ENCODE results near the gene CC2D2A. TPM values are rescaled to one million over a fixed set of nuclear protein-coding genes. Genes with fewer than 3 reads are reported as not detected.

The CC2D2A gene
- total RNA-seq, 1 experiment from 2014 or later = 10.2 TPM

DNA sequence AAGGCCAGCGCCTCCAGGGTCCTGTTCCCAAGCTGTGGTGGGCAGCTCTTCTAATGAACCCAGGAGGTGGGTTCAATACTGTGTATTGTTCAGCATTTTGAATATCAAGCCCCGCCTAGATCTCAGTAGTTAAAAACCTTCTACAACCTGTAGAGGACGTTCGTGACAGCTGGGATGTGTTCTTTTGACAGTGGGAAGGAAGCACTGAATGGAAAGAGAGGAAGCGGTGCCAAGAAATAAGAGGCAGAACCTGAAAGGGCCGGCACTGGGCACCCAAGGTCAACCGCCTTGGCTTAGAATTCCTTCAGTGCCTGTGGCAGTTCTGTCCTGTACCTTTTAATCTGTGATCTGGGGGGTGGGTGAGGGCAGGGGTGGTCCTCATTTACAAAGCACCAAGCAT is 73.1 kb downstream of the CC2D2A start:
- ChIA-PET CTCF (interaction anchor here (0.5 kb wide), 1 partner anchor 1012 kb away, joined by 3 read pairs; no protein-coding TSS in a partner anchor), POLR2A (no interaction called here)
- H3K4me1 Mint-ChIP-seq = peaks cover 26% of the 10 kb centered on the region
- TF ChIP-seq, protein P1, sequence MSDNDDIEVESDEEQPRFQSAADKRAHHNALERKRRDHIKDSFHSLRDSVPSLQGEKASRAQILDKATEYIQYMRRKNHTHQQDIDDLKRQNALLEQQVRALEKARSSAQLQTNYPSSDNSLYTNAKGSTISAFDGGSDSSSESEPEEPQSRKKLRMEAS (CRISPR knock-in tag; IDR thresholded peaks at IDR 0.05) = no peak
- TF ChIP-seq, protein P2, sequence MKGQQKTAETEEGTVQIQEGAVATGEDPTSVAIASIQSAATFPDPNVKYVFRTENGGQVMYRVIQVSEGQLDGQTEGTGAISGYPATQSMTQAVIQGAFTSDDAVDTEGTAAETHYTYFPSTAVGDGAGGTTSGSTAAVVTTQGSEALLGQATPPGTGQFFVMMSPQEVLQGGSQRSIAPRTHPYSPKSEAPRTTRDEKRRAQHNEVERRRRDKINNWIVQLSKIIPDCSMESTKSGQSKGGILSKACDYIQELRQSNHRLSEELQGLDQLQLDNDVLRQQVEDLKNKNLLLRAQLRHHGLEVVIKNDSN (CRISPR knock-in tag; IDR thresholded peaks at IDR 0.05) = no peak
- TF ChIP-seq ZNF138 (CRISPR knock-in tag; conservative IDR thresholded peaks at IDR 0.05) (no peak), NFATC4 (CRISPR knock-in tag; IDR thresholded peaks at IDR 0.05) (no peak), RORB (CRISPR knock-in tag; IDR thresholded peaks at IDR 0.05) (no peak)
- TF ChIP-seq, protein P3, sequence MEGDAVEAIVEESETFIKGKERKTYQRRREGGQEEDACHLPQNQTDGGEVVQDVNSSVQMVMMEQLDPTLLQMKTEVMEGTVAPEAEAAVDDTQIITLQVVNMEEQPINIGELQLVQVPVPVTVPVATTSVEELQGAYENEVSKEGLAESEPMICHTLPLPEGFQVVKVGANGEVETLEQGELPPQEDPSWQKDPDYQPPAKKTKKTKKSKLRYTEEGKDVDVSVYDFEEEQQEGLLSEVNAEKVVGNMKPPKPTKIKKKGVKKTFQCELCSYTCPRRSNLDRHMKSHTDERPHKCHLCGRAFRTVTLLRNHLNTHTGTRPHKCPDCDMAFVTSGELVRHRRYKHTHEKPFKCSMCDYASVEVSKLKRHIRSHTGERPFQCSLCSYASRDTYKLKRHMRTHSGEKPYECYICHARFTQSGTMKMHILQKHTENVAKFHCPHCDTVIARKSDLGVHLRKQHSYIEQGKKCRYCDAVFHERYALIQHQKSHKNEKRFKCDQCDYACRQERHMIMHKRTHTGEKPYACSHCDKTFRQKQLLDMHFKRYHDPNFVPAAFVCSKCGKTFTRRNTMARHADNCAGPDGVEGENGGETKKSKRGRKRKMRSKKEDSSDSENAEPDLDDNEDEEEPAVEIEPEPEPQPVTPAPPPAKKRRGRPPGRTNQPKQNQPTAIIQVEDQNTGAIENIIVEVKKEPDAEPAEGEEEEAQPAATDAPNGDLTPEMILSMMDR (IDR thresholded peaks at IDR 0.05) = no peak
- TF ChIP-seq, protein P4, sequence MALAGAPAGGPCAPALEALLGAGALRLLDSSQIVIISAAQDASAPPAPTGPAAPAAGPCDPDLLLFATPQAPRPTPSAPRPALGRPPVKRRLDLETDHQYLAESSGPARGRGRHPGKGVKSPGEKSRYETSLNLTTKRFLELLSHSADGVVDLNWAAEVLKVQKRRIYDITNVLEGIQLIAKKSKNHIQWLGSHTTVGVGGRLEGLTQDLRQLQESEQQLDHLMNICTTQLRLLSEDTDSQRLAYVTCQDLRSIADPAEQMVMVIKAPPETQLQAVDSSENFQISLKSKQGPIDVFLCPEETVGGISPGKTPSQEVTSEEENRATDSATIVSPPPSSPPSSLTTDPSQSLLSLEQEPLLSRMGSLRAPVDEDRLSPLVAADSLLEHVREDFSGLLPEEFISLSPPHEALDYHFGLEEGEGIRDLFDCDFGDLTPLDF (CRISPR knock-in tag; IDR thresholded peaks at IDR 0.05) = no peak
- H3K36me3 Mint-ChIP-seq = peaks cover 4% of the 10 kb centered on the region; the same call in 1 of the 2 replicates
- DNase-seq (ENCODE audit: low spot score) (no peak), ATAC-seq (no peak)
- no peaks in the 10 kb centered on the region for H3K27me3 Mint-ChIP-seq (ENCODE audit: low read depth)
- no peak overlapping the region for H3K4me3 Mint-ChIP-seq
- no peak overlapping the region for H3K27ac Mint-ChIP-seq
- no peaks in the 10 kb centered on the region for H3K9me3 Mint-ChIP-seq

DNA sequence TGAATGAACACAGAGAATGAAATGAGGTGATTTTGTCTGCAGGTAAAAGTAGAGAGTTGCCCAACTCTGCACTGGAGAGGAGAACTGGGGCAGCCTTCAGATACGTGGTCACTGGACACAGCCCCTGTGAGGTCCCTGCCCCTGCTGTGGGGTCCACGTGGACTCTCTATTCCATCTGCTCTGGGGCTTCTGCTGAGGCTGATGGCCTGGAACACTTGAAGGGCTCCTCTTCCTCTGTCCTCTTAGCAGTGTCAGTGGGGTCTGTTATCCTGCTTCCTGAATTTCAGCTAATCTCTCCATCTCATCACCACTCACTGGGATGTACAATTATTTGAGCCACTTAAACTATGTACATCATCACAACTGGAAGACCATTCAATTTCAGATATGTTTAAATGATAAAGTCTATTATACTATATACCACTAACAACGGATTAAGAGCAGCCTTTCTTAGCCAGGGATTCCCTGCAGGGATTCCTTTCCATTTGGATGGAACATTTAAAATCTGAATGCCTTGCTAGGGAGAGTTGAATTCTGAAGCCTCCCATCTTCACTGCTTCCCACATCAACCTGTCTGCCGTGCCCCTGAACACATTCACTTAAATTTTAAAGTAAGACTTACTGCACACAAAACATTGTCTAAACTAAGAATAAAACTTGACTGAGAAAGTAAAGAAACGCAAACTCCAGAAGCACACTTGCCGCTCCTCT is 74.0 kb downstream of the CC2D2A start:
- Mint-ChIP-seq H3K4me3 (no peak overlapping the region), H3K27ac (peak overlapping the region; percentile 54)
- CTCF ChIA-PET = no interaction called here

DNA sequence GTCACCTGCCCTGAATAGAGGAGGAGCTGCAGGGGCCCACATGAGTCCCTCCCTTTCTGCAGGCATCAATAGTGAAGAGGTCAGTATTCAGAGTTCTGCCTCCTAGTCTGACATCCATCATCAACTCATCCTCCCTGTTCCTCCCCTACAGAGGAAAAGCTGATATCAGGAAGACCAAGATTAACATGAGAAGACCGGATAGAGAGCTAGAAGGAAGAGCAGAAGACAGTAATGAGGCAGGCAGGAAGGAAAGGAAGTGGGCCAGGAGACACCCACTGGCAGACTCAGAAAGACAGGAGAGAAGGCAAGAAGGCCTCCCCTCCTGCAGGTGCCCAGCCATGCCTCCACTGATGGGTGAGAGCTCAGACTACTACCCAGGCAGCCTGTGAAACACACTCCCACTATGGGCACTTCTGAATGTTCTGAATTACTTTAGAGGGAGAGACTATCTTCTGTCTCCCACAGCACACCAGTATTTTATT is 74.6 kb downstream of the CC2D2A start:
- ATAC-seq (peak; percentile 78), DNase-seq (ENCODE audit: low spot score) (no peak)
- H3K36me3 Mint-ChIP-seq = peaks cover 4% of the 10 kb centered on the region; the same call in 1 of the 2 replicates
- TF ChIP-seq, protein P5, sequence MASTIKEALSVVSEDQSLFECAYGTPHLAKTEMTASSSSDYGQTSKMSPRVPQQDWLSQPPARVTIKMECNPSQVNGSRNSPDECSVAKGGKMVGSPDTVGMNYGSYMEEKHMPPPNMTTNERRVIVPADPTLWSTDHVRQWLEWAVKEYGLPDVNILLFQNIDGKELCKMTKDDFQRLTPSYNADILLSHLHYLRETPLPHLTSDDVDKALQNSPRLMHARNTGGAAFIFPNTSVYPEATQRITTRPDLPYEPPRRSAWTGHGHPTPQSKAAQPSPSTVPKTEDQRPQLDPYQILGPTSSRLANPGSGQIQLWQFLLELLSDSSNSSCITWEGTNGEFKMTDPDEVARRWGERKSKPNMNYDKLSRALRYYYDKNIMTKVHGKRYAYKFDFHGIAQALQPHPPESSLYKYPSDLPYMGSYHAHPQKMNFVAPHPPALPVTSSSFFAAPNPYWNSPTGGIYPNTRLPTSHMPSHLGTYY (CRISPR knock-in tag; IDR thresholded peaks at IDR 0.05) = no peak
- TF ChIP-seq, protein P6, sequence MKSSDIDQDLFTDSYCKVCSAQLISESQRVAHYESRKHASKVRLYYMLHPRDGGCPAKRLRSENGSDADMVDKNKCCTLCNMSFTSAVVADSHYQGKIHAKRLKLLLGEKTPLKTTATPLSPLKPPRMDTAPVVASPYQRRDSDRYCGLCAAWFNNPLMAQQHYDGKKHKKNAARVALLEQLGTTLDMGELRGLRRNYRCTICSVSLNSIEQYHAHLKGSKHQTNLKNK (CRISPR knock-in tag; IDR thresholded peaks at IDR 0.05) = no peak
- TF ChIP-seq, protein P7, sequence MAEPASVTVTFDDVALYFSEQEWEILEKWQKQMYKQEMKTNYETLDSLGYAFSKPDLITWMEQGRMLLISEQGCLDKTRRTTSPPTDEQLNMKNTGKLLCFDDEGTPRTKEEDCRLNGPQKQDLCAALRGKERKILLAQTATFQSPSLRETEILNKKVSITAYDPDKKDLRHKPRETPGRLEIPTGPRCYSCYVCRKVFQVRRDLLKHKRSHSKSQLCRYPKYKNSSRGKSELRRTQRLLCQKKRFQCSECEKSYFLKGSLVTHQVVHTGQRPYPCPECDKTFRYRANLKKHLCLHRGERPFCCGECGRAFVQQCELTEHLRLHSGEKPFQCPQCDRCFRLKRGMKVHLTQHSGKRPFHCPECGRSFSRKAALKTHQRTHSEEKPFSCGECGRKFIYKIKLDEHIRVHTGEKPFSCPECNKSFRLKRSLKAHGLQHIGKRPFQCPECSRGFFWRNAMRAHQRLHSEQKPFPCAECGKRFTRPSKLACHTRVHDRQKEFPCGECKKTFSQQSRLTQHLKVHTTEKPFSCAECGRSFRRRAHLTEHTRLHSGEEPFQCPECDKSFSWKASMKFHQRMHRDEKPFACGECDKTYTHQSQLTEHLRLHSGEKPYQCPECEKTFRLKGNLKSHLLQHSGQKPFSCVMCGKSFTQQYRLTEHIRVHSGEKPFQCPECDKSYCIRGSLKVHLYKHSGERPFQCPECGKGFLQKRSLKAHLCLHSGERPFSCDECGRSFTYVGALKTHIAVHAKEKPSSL (CRISPR knock-in tag; conservative IDR thresholded peaks at IDR 0.05) = no peak
- TF ChIP-seq, protein P8, sequence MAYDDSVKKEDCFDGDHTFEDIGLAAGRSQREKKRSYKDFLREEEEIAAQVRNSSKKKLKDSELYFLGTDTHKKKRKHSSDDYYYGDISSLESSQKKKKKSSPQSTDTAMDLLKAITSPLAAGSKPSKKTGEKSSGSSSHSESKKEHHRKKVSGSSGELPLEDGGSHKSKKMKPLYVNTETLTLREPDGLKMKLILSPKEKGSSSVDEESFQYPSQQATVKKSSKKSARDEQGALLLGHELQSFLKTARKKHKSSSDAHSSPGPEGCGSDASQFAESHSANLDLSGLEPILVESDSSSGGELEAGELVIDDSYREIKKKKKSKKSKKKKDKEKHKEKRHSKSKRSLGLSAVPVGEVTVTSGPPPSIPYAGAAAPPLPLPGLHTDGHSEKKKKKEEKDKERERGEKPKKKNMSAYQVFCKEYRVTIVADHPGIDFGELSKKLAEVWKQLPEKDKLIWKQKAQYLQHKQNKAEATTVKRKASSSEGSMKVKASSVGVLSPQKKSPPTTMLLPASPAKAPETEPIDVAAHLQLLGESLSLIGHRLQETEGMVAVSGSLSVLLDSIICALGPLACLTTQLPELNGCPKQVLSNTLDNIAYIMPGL (CRISPR knock-in tag; IDR thresholded peaks at IDR 0.05) = no peak
- no peak for TF ChIP-seq JUN (CRISPR knock-in tag; IDR thresholded peaks at IDR 0.05)

More for the DNA sequence above, 74.0 kb downstream of the CC2D2A start:
- Mint-ChIP-seq H3K27me3 (ENCODE audit: low read depth) (no peaks in the 10 kb centered on the region), H3K9me3 (no peaks in the 10 kb centered on the region), H3K4me1 (peaks cover 26% of the 10 kb centered on the region), H3K36me3 (peaks cover 4% of the 10 kb centered on the region; the same call in 1 of the 2 replicates)
- TF ChIP-seq, protein P9, sequence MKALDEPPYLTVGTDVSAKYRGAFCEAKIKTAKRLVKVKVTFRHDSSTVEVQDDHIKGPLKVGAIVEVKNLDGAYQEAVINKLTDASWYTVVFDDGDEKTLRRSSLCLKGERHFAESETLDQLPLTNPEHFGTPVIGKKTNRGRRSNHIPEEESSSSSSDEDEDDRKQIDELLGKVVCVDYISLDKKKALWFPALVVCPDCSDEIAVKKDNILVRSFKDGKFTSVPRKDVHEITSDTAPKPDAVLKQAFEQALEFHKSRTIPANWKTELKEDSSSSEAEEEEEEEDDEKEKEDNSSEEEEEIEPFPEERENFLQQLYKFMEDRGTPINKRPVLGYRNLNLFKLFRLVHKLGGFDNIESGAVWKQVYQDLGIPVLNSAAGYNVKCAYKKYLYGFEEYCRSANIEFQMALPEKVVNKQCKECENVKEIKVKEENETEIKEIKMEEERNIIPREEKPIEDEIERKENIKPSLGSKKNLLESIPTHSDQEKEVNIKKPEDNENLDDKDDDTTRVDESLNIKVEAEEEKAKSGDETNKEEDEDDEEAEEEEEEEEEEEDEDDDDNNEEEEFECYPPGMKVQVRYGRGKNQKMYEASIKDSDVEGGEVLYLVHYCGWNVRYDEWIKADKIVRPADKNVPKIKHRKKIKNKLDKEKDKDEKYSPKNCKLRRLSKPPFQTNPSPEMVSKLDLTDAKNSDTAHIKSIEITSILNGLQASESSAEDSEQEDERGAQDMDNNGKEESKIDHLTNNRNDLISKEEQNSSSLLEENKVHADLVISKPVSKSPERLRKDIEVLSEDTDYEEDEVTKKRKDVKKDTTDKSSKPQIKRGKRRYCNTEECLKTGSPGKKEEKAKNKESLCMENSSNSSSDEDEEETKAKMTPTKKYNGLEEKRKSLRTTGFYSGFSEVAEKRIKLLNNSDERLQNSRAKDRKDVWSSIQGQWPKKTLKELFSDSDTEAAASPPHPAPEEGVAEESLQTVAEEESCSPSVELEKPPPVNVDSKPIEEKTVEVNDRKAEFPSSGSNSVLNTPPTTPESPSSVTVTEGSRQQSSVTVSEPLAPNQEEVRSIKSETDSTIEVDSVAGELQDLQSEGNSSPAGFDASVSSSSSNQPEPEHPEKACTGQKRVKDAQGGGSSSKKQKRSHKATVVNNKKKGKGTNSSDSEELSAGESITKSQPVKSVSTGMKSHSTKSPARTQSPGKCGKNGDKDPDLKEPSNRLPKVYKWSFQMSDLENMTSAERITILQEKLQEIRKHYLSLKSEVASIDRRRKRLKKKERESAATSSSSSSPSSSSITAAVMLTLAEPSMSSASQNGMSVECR (CRISPR knock-in tag; IDR thresholded peaks at IDR 0.05; ENCODE audit: borderline replicate concordance) = no peak
- peak; percentile 73; the same call in 1 of the 2 replicates for TF ChIP-seq ZNF317 (CRISPR knock-in tag; IDR thresholded peaks at IDR 0.05; ENCODE audit: borderline replicate concordance, low read depth)
- TF ChIP-seq ZNF396 (CRISPR knock-in tag; IDR thresholded peaks at IDR 0.05; ENCODE audit: borderline replicate concordance) = no peak
- ATAC-seq (peak; percentile 65), DNase-seq (ENCODE audit: low spot score) (no peak)
- POLR2A ChIA-PET = no interaction called here

More for the DNA sequence above, 74.6 kb downstream of the CC2D2A start:
- Mint-ChIP-seq H3K27ac (peak overlapping the region; percentile 54), H3K27me3 (ENCODE audit: low read depth) (no peaks in the 10 kb centered on the region), H3K4me1 (peaks cover 26% of the 10 kb centered on the region), H3K4me3 (no peak overlapping the region), H3K9me3 (no peaks in the 10 kb centered on the region)
- POLR2A ChIA-PET = no interaction called here
- CTCF ChIA-PET = no interaction called here

Data from WTC11 (cell line).